AG04450 (cell line): Measurements from ENCODE around the gene TXNDC17. TPM values are rescaled to one million over a fixed set of nuclear protein-coding genes. Genes with fewer than 3 reads are reported as not detected.
"Not testable (repeated sequence)": the region's sequence is repeated elsewhere in the genome, so short reads cannot be mapped to it uniquely, and the experiment has no call there.

Source experiments
- CTCF ChIA-PET: fragments of 300-600, 350-600 bp; formaldehyde crosslinking; extraction: SDS; loops from one replicate; lab custom pipeline; 2022; ENCODE audit warnings: antibody characterized with exemption, inconsistent platforms; lab: Charles Lee
- POLR2A ChIA-PET: fragments of 350-600 bp; formaldehyde crosslinking; extraction: SDS; loops from one replicate; lab custom pipeline; 2021; ENCODE audit warnings: antibody characterized with exemption, inconsistent platforms; lab: Yijun Ruan, JAX
- DNase-seq: peaks from one replicate; pipeline ENCODE4 v3.0.0-alpha.2; 2011; ENCODE audit warnings: low read depth, low spot score
- H3K27ac ChIP-seq: one replicate; pipeline ENCODE4 v1.5.1; 2012; ENCODE audit warnings: low read depth, low read length, control low read depth
- H3K27me3 ChIP-seq: one replicate; pipeline ENCODE4 v1.6.0; 2012; ENCODE audit warnings: low read length; ENCODE audit not compliant: control insufficient read depth, insufficient read depth
- H3K4me3 ChIP-seq: 2 replicates; pipeline ENCODE4 v1.5.1; 2011; ENCODE audit warnings: mild to moderate bottlenecking, low read depth, low read length, control low read depth
- H3K9me3 ChIP-seq: 2 replicates; pipeline ENCODE4 v1.5.1; 2012; ENCODE audit warnings: low read length; ENCODE audit not compliant: control insufficient read depth, insufficient read depth
- CTCF ChIP-seq: IDR thresholded peaks from 2 replicates; pipeline ENCODE4 v1.5.1; 2011; ENCODE audit warnings: low read depth, low read length, control low read depth, inconsistent platforms
- polyA minus RNA-seq: library from RNA; depleted of rRNA, polyadenylated mRNA; stranded (reverse); fragments of >200 nt; gene quantifications from 2 replicates; pipeline ENCODE4 v1.2.3, GENCODE V29; 2011; rRNA and poly(A)+ RNA removed
- polyA plus RNA-seq: library from polyadenylated mRNA; depleted of rRNA; stranded (reverse); fragments of >200 nt; gene quantifications from 2 replicates; pipeline ENCODE4 v1.2.3, GENCODE V29; 2011; rRNA removed

TXNDC17 gene
- polyA plus RNA-seq: 239 and 320 TPM in 2 replicates
- 40.1 and 45.4 TPM in 2 replicates for polyA minus RNA-seq

- Histone ChIP-seq H3K27ac (peak within 1 kb of the TSS; percentile 75), H3K9me3 (no peaks in the 10 kb centered on the region; the same call in 1 of the 2 replicates), H3K27me3 (no peaks in the 10 kb centered on the region), H3K4me3 (peak within 1 kb of the TSS; percentile 90)
- peak; percentile 74 for DNase-seq
- TF ChIP-seq CTCF: no peak
- CTCF ChIA-PET: interaction anchor here (0.7 to 1.1 kb wide), 2 partner anchors 44 to 405 kb away, joined by 3 read pairs; no protein-coding TSS in a partner anchor
- POLR2A ChIA-PET: interaction anchor here (1.3 kb wide), 2 partner anchors 169 to 197 kb away, joined by 4 read pairs; partner anchors contain the start of gene PIMREG
Observed at GRCh38 chr17:6640536-6641246, at the start of gene TXNDC17, which contains the start of gene KIAA0753. Gene TXNDC17 (plus strand): TSS chr17:6641060. CDS start chr17:6641083, 23 bp downstream. Gene KIAA0753 (minus strand): TSS chr17:6640711. CDS start chr17:6635103, 5,608 bp downstream.

- ChIA-PET POLR2A (interaction anchor here (0.6 kb wide), 1 partner anchor 11 kb away, joined by 4 read pairs; no protein-coding TSS in a partner anchor), CTCF (interaction anchor here (1.3 kb wide), 1 partner anchor 119 kb away, joined by 4 read pairs; no protein-coding TSS in a partner anchor)
- Histone ChIP-seq H3K9me3 (no peaks in the 10 kb centered on the region), H3K27me3 (no peaks in the 10 kb centered on the region), H3K27ac (peak overlapping the region; percentile 69), H3K4me3 (no peak overlapping the region)
- no peak for TF ChIP-seq CTCF
- DNase-seq: peak; percentile 63
Observed at GRCh38 chr17:6591599-6592158, 49.2 kb upstream of the TXNDC17 start.

DNA sequence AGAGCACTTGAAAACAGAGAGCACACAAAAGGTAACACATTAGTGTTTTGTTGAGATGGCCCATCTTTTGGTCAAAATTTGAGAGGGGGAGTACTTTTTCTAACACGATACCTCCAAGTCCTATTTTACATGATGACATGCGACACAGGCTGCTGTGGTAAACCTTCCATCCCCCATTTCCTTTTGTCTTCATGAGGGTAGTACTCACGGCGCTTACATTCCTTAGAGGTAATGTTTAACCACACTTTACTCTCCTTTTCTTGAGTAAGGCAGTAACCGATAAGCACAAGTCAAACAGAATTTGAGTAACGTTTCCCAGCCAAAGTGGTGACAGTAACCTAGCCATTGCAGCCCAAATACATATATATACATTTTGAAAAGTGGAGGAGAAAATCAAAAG is 48.7 kb upstream of the TXNDC17 start:
- no peaks in the 10 kb centered on the region for H3K27me3 ChIP-seq
- DNase-seq: no peak
- H3K9me3 ChIP-seq: no peaks in the 10 kb centered on the region
- TF ChIP-seq CTCF: no peak
- H3K4me3 ChIP-seq: no peak overlapping the region
- CTCF ChIA-PET: no interaction called here
- POLR2A ChIA-PET: interaction anchor here (0.6 kb wide), 1 partner anchor 11 kb away, joined by 4 read pairs; no protein-coding TSS in a partner anchor
- peak overlapping the region; percentile 69 for H3K27ac ChIP-seq

DNA sequence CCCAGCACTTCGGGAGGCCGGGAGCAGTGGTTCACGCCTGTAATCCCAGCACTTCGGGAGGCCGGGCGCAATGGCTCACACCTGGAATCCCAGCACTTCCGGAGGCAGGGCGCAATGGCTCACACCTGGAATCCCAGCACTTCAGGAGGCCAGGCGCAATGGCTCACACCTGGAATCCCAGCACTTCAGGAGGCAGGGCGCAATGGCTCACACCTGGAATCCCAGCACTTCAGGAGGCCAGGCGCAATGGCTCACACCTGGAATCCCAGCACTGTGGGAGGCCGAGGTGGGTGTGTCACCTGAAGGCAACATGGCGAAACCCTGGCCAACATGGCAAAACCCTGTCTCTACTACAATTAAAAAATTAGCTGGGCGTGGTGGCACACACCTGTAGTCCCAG is 47.5 kb upstream of the TXNDC17 start:
- H3K27ac ChIP-seq, DNase-seq, H3K4me3 ChIP-seq, H3K27me3 ChIP-seq, H3K9me3 ChIP-seq, CTCF ChIA-PET, POLR2A ChIA-PET: not testable (repeated sequence)

- no peak overlapping the region for H3K27ac ChIP-seq
- ChIA-PET CTCF (no interaction called here), POLR2A (no interaction called here)
- H3K4me3 ChIP-seq: no peak overlapping the region
- no peak for DNase-seq
- no peak for TF ChIP-seq CTCF
- no peaks in the 10 kb centered on the region for H3K9me3 ChIP-seq
- no peaks in the 10 kb centered on the region for H3K27me3 ChIP-seq
Observed at GRCh38 chr17:6596081-6596480, 44.8 kb upstream of the TXNDC17 start.
